ENCODE results near the gene DNAI1. TPM values are rescaled to one million over a fixed set of nuclear protein-coding genes. Genes with fewer than 3 reads are reported as not detected.
A peak's percentile ranks its signal among the peaks of the same experiment; 100 is the strongest.

DNAI1 gene
- total and polyA plus RNA-seq, 4 experiments from 2014 or later, result not detected

- CTCF ChIA-PET (ENCODE audit: partially characterized antibody), result no interaction called here
- Mint-ChIP-seq H3K4me1 (no peaks in the 10 kb centered on the region), H3K4me3 (no peak overlapping the region), H3K27me3 (peaks cover 14 to 33% of the 10 kb centered on the region in 2 donors), H3K27ac (no peak overlapping the region), H3K9me3 (no peaks in the 10 kb centered on the region), H3K36me3 (no peaks in the 10 kb centered on the region)
- POLR2A ChIA-PET (ENCODE audit: partially characterized antibody), result no interaction called here
- no peak for DNase-seq
- H3K27me3 ChIP-seq (ENCODE audit: insufficient read depth, low read length), result no peaks in the 10 kb centered on the region
- no peak overlapping the region for H3K4me3 ChIP-seq (ENCODE audit: low read length in 2 of 2)
- no peaks in the 10 kb centered on the region for H3K4me1 ChIP-seq (ENCODE audit: insufficient read depth, low read length)
- H3K9me3 ChIP-seq (ENCODE audit: control insufficient read depth in 1 of 2, low read length in 2 of 2), result no peaks in the 10 kb centered on the region
- intact Hi-C loops (cut with micrococcal nuclease), result no loop called here
- no peaks in the 10 kb centered on the region for H3K36me3 ChIP-seq (ENCODE audit: insufficient read depth, low read length)
- H3K27ac ChIP-seq (ENCODE audit: low read depth, low read length), result no peak overlapping the region
These were observed 94.0 kb downstream of the DNAI1 start for GRCh38 chr9:34552606-34552981.

GRCh38 chr9:34552986-34553385, 94.4 kb downstream of the DNAI1 start:
- H3K27me3 ChIP-seq (ENCODE audit: insufficient read depth, low read length), result no peaks in the 10 kb centered on the region
- no peak overlapping the region for H3K4me3 ChIP-seq (ENCODE audit: low read length in 2 of 2)
- no peaks in the 10 kb centered on the region for H3K4me1 ChIP-seq (ENCODE audit: insufficient read depth, low read length)
- Mint-ChIP-seq H3K27me3 (peaks cover 14 to 34% of the 10 kb centered on the region in 2 donors), H3K36me3 (no peaks in the 10 kb centered on the region), H3K4me1 (no peaks in the 10 kb centered on the region), H3K27ac (no peak overlapping the region), H3K9me3 (no peaks in the 10 kb centered on the region), H3K4me3 (no peak overlapping the region)
- CTCF ChIA-PET (ENCODE audit: partially characterized antibody), result no interaction called here
- POLR2A ChIA-PET (ENCODE audit: partially characterized antibody), result no interaction called here
- no peak for DNase-seq
- H3K9me3 ChIP-seq (ENCODE audit: control insufficient read depth in 1 of 2, low read length in 2 of 2), result no peaks in the 10 kb centered on the region
- intact Hi-C loops (cut with micrococcal nuclease), result no loop called here
- no peak overlapping the region for H3K27ac ChIP-seq (ENCODE audit: low read depth, low read length)
- no peaks in the 10 kb centered on the region for H3K36me3 ChIP-seq (ENCODE audit: insufficient read depth, low read length)

GRCh38 chr9:34553511-34554021, 95.0 kb downstream of the DNAI1 start:
- Mint-ChIP-seq H3K36me3 (no peaks in the 10 kb centered on the region), H3K4me1 (no peaks in the 10 kb centered on the region), H3K27me3 (peaks cover 10 to 36% of the 10 kb centered on the region in 2 donors), H3K9me3 (no peaks in the 10 kb centered on the region), H3K4me3 (no peak overlapping the region), H3K27ac (no peak overlapping the region)
- no peak for DNase-seq
- H3K36me3 ChIP-seq (ENCODE audit: insufficient read depth, low read length), result no peaks in the 10 kb centered on the region
- no peaks in the 10 kb centered on the region for H3K4me1 ChIP-seq (ENCODE audit: insufficient read depth, low read length)
- no peaks in the 10 kb centered on the region for H3K9me3 ChIP-seq (ENCODE audit: control insufficient read depth in 1 of 2, low read length in 2 of 2)
- CTCF ChIA-PET (ENCODE audit: partially characterized antibody), result no interaction called here
- POLR2A ChIA-PET (ENCODE audit: partially characterized antibody), result no interaction called here
- H3K27ac ChIP-seq (ENCODE audit: low read depth, low read length), result no peak overlapping the region
- intact Hi-C loops (cut with micrococcal nuclease), result no loop called here
- H3K27me3 ChIP-seq (ENCODE audit: insufficient read depth, low read length), result no peaks in the 10 kb centered on the region
- no peak overlapping the region for H3K4me3 ChIP-seq (ENCODE audit: low read length in 2 of 2)

- Mint-ChIP-seq H3K36me3 (no peaks in the 10 kb centered on the region), H3K9me3 (no peaks in the 10 kb centered on the region), H3K27ac (peak overlapping the region in 2 of 7 donors; percentile 46 to 83), H3K27me3 (peaks cover 11 to 42% of the 10 kb centered on the region in 2 donors), H3K4me1 (no peaks in the 10 kb centered on the region), H3K4me3 (no peak overlapping the region)
- Histone ChIP-seq H3K4me1 (ENCODE audit: insufficient read depth, low read length) (no peaks in the 10 kb centered on the region), H3K4me3 (ENCODE audit: low read length in 2 of 2) (no peak overlapping the region), H3K9me3 (ENCODE audit: control insufficient read depth in 1 of 2, low read length in 2 of 2) (no peaks in the 10 kb centered on the region), H3K27ac (ENCODE audit: low read depth, low read length) (no peak overlapping the region), H3K27me3 (ENCODE audit: insufficient read depth, low read length) (no peaks in the 10 kb centered on the region), H3K36me3 (ENCODE audit: insufficient read depth, low read length) (no peaks in the 10 kb centered on the region)
- ChIA-PET POLR2A (ENCODE audit: partially characterized antibody) (no interaction called here), CTCF (ENCODE audit: partially characterized antibody) (interaction anchor here (1.1 kb wide), 1 partner anchor 51 kb away, joined by 3 read pairs; no protein-coding TSS in a partner anchor)
- DNase-seq, result no peak
- intact Hi-C loops (cut with micrococcal nuclease), result no loop called here
These were observed 95.8 kb downstream of the DNAI1 start for GRCh38 chr9:34554211-34555001.

- H3K9me3 Mint-ChIP-seq, result no peaks in the 10 kb centered on the region
- H3K36me3 Mint-ChIP-seq, result no peaks in the 10 kb centered on the region
- Histone ChIP-seq H3K36me3 (ENCODE audit: insufficient read depth, low read length) (no peaks in the 10 kb centered on the region), H3K27ac (ENCODE audit: low read depth, low read length) (no peak overlapping the region), H3K27me3 (ENCODE audit: insufficient read depth, low read length) (no peaks in the 10 kb centered on the region), H3K4me1 (ENCODE audit: insufficient read depth, low read length) (no peaks in the 10 kb centered on the region), H3K9me3 (ENCODE audit: control insufficient read depth in 1 of 2, low read length in 2 of 2) (no peaks in the 10 kb centered on the region), H3K4me3 (ENCODE audit: low read length in 2 of 2) (no peak overlapping the region)
- H3K27me3 Mint-ChIP-seq, result peaks cover 13 to 45% of the 10 kb centered on the region in 2 donors
- H3K4me1 Mint-ChIP-seq, result no peaks in the 10 kb centered on the region
- H3K4me3 Mint-ChIP-seq, result no peak overlapping the region
- ChIA-PET CTCF (ENCODE audit: partially characterized antibody) (interaction anchor here (1.1 kb wide), 1 partner anchor 51 kb away, joined by 3 read pairs; no protein-coding TSS in a partner anchor), POLR2A (ENCODE audit: partially characterized antibody) (no interaction called here)
- no peak for DNase-seq
- intact Hi-C loops (cut with micrococcal nuclease), result no loop called here
- H3K27ac Mint-ChIP-seq, result no peak overlapping the region
These were observed 96.4 kb downstream of the DNAI1 start for GRCh38 chr9:34555002-34555348.

- no peak overlapping the region for H3K4me3 ChIP-seq (ENCODE audit: low read length in 2 of 2)
- no peaks in the 10 kb centered on the region for H3K4me1 ChIP-seq (ENCODE audit: insufficient read depth, low read length)
- H3K36me3 ChIP-seq (ENCODE audit: insufficient read depth, low read length), result no peaks in the 10 kb centered on the region
- H3K27ac Mint-ChIP-seq, result no peak overlapping the region
- ChIA-PET CTCF (ENCODE audit: partially characterized antibody) (interaction anchor here (1.1 kb wide), 1 partner anchor 52 kb away, joined by 3 read pairs; no protein-coding TSS in a partner anchor), POLR2A (ENCODE audit: partially characterized antibody) (no interaction called here)
- DNase-seq, result no peak
- H3K4me1 Mint-ChIP-seq, result peaks cover 0 to 2% (median 0%) of the 10 kb centered on the region in 4 donors
- intact Hi-C loops (cut with micrococcal nuclease), result no loop called here
- H3K9me3 Mint-ChIP-seq, result no peaks in the 10 kb centered on the region
- no peak overlapping the region for H3K27ac ChIP-seq (ENCODE audit: low read depth, low read length)
- H3K9me3 ChIP-seq (ENCODE audit: control insufficient read depth in 1 of 2, low read length in 2 of 2), result no peaks in the 10 kb centered on the region
- peaks cover 17 to 50% of the 10 kb centered on the region in 2 donors for H3K27me3 Mint-ChIP-seq
- H3K36me3 Mint-ChIP-seq, result no peaks in the 10 kb centered on the region
- H3K27me3 ChIP-seq (ENCODE audit: insufficient read depth, low read length), result no peaks in the 10 kb centered on the region
- no peak overlapping the region for H3K4me3 Mint-ChIP-seq
These were observed 96.9 kb downstream of the DNAI1 start for GRCh38 chr9:34555500-34555899.

GRCh38 chr9:34555936-34556525, 97.4 kb downstream of the DNAI1 start:
- CTCF ChIA-PET (ENCODE audit: partially characterized antibody), result no interaction called here
- DNase-seq, result no peak
- Histone ChIP-seq H3K9me3 (ENCODE audit: control insufficient read depth in 1 of 2, low read length in 2 of 2) (no peaks in the 10 kb centered on the region), H3K27me3 (ENCODE audit: insufficient read depth, low read length) (no peaks in the 10 kb centered on the region), H3K4me3 (ENCODE audit: low read length in 2 of 2) (no peak overlapping the region), H3K36me3 (ENCODE audit: insufficient read depth, low read length) (no peaks in the 10 kb centered on the region), H3K4me1 (ENCODE audit: insufficient read depth, low read length) (no peaks in the 10 kb centered on the region), H3K27ac (ENCODE audit: low read depth, low read length) (no peak overlapping the region)
- Mint-ChIP-seq H3K27me3 (peaks cover 17 to 51% of the 10 kb centered on the region in 2 donors), H3K4me1 (peaks cover 0 to 2% (median 0%) of the 10 kb centered on the region in 4 donors), H3K27ac (no peak overlapping the region), H3K9me3 (no peaks in the 10 kb centered on the region), H3K4me3 (no peak overlapping the region), H3K36me3 (no peaks in the 10 kb centered on the region)
- intact Hi-C loops (cut with micrococcal nuclease), result no loop called here
- POLR2A ChIA-PET (ENCODE audit: partially characterized antibody), result no interaction called here
